T-helper 17 cell (primary cell): Measurements from ENCODE around the gene ACTN3. TPM values are rescaled to one million over a fixed set of nuclear protein-coding genes. Genes with fewer than 3 reads are reported as not detected.

Source experiments
- ATAC-seq: fragments of 150-1000 bp; cut with Tn5 transposase; 2 replicates; pipeline ENCODE4 v1.10.0; 2021; ENCODE audit warnings: mild to moderate bottlenecking, moderate library complexity
- DNase-seq, 3 donors: peaks; one replicate each; pipeline versions ENCODE4 v3.0.0 to v3.0.0-alpha.2; 2020 to 2021
- H3K9me3 ChIP-seq: one replicate; pipeline ENCODE4 v1.7.0; 2013; ENCODE audit warnings: low read length, mild to moderate bottlenecking; ENCODE audit not compliant: control insufficient read depth, poor library complexity, severe bottlenecking
- H3K27ac Mint-ChIP-seq: one replicate; pipeline ENCODE4 v1.8.0; 2022; ENCODE audit warnings: mild to moderate bottlenecking, moderate library complexity, mixed read lengths
- H3K27me3 Mint-ChIP-seq: one replicate; pipeline ENCODE4 v1.8.0; 2022; ENCODE audit warnings: mixed read lengths
- H3K36me3 Mint-ChIP-seq: one replicate; pipeline ENCODE4 v1.8.0; 2022; ENCODE audit warnings: low read depth, mixed read lengths
- H3K4me1 Mint-ChIP-seq: one replicate; pipeline ENCODE4 v1.8.0; 2022; ENCODE audit warnings: mild to moderate bottlenecking, mixed read lengths
- H3K4me3 Mint-ChIP-seq: one replicate; pipeline ENCODE4 v1.8.0; 2022; ENCODE audit warnings: mild to moderate bottlenecking, moderate library complexity, mixed read lengths
- total RNA-seq, 4 donors: library from RNA in 2 of 4; stranded (reverse) in 2 of 4; gene quantifications; one replicate each; pipeline ENCODE4 v1.2.3 and lab custom pipeline; 2022 to 2026

Gene ACTN3
- total RNA-seq: under 1 TPM in 1 of 2 donors, not detected in 1; 0.30 TPM
- 0.23 to 0.93 reads per million in 2 donors for total RNA-seq (lab: John Stamatoyannopoulos, UW)

GRCh38 chr11:66546368-66546965 is at the start of gene ACTN3:
Gene ACTN3 (plus strand): TSS chr11:66546903. CDS start chr11:66546938, 35 bp downstream.
- H3K4me1 Mint-ChIP-seq: peaks cover 38% of the 10 kb centered on the region
- H3K9me3 ChIP-seq: no peaks in the 10 kb centered on the region
- peak within 1 kb of the TSS; percentile 93 for H3K4me3 Mint-ChIP-seq
- no peak for ATAC-seq
- DNase-seq: peak in 1 of 3 donors; percentile 14
- peaks cover 6% of the 10 kb centered on the region for H3K27me3 Mint-ChIP-seq
- H3K36me3 Mint-ChIP-seq: peaks cover 12% of the 10 kb centered on the region
- peak within 1 kb of the TSS; percentile 95 for H3K27ac Mint-ChIP-seq

DNA sequence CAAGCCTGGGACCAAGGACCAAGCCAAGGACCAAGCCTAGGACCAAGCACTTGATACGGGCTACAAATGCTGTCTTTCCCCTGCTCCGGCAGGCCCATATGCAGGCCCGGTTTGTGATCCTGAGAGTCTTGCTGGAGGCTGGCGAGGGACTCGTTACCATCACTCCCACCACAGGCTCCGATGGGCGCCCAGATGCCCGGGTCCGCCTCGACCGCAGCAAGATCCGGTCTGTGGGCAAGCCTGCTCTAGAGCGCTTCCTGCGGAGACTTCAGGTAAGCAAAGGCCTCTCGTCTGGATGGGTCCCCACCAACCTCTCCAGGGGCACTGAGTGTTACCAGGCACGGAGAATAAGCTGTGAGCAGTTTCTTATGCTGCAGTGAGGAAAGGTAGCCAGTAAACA is 49.5 kb upstream of the ACTN3 start:
- H3K9me3 ChIP-seq: no peaks in the 10 kb centered on the region
- H3K4me3 Mint-ChIP-seq: no peak overlapping the region
- H3K27ac Mint-ChIP-seq: no peak overlapping the region
- no peaks in the 10 kb centered on the region for H3K27me3 Mint-ChIP-seq
- H3K36me3 Mint-ChIP-seq: peaks cover 3% of the 10 kb centered on the region
- DNase-seq: no peak
- no peak for ATAC-seq
- H3K4me1 Mint-ChIP-seq: peaks cover 2% of the 10 kb centered on the region

- no peaks in the 10 kb centered on the region for H3K4me1 Mint-ChIP-seq
- H3K36me3 Mint-ChIP-seq: no peaks in the 10 kb centered on the region
- no peak overlapping the region for H3K27ac Mint-ChIP-seq
- ATAC-seq (no peak), DNase-seq (no peak)
- no peak overlapping the region for H3K4me3 Mint-ChIP-seq
- H3K9me3 ChIP-seq: no peaks in the 10 kb centered on the region
- no peaks in the 10 kb centered on the region for H3K27me3 Mint-ChIP-seq
These were observed 48.2 kb upstream of the ACTN3 start for GRCh38 chr11:66498506-66498905.

- H3K4me1 Mint-ChIP-seq: peaks cover 2% of the 10 kb centered on the region
- no peak for ATAC-seq
- no peak overlapping the region for H3K4me3 Mint-ChIP-seq
- H3K36me3 Mint-ChIP-seq: peaks cover 3% of the 10 kb centered on the region
- no peak overlapping the region for H3K27ac Mint-ChIP-seq
- DNase-seq: no peak
- no peaks in the 10 kb centered on the region for H3K9me3 ChIP-seq
- no peaks in the 10 kb centered on the region for H3K27me3 Mint-ChIP-seq
These were observed 41.4 kb upstream of the ACTN3 start for GRCh38 chr11:66505276-66505816.

DNA sequence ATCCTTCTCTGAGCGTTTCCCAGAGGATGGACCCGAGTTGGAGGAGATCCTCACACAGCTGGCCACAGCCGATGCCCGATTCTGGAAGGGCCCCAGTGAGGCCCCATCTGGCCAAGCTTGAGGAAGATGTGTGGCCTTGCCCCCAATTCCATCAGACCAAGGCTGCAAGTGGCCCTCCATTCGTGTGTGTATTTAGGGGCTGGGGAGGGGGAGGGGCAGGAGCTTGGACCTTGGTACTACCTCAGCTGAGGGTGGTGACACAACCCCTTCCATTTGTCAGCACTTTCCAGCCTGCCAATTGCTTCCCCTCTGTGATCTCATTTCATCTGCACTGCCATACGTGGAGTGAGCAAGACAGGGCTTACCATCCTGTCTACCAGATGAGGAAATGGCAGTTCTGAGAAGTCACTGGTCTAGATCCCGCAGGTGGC is 37.6 kb upstream of the ACTN3 start:
- Mint-ChIP-seq H3K27me3 (no peaks in the 10 kb centered on the region), H3K4me1 (peaks cover 14% of the 10 kb centered on the region), H3K27ac (no peak overlapping the region), H3K36me3 (peaks cover 5% of the 10 kb centered on the region), H3K4me3 (peak overlapping the region; percentile 12)
- ATAC-seq: no peak
- no peaks in the 10 kb centered on the region for H3K9me3 ChIP-seq
- no peak for DNase-seq

- ATAC-seq: peak; percentile 98
- H3K4me1 Mint-ChIP-seq: peaks cover 14% of the 10 kb centered on the region
- H3K4me3 Mint-ChIP-seq: peak within 1 kb of the TSS; percentile 89
- no peaks in the 10 kb centered on the region for H3K27me3 Mint-ChIP-seq
- H3K27ac Mint-ChIP-seq: peak within 1 kb of the TSS; percentile 81
- H3K36me3 Mint-ChIP-seq: peaks cover 5% of the 10 kb centered on the region
- peak; percentile 61 to 78 (median 62) for DNase-seq
- H3K9me3 ChIP-seq: no peaks in the 10 kb centered on the region
These were observed 36.3 kb upstream of the ACTN3 start, which contains the start of gene BBS1 for GRCh38 chr11:66510271-66510989. Gene BBS1 (plus strand): TSS chr11:66510635. CDS start chr11:66510660, 25 bp downstream.

DNA sequence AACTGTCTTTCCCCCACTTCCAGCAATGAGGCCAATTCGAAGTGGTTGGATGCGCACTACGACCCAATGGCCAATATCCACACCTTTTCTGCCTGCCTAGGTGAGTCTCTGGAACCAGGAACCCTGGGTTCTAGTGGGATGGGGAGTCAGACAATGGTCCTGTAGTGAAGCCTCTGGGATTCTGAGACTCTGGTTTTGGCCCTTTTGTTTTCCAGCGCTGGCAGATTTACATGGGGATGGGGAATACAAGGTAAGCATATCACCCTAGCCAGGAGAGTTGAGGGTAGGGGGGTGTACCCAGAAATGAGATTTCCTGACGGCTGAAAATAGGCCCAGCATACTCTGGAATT is 35.7 kb upstream of the ACTN3 start:
- no peak for ATAC-seq
- peak overlapping the region; percentile 89 for H3K4me3 Mint-ChIP-seq
- DNase-seq: no peak
- no peaks in the 10 kb centered on the region for H3K27me3 Mint-ChIP-seq
- H3K36me3 Mint-ChIP-seq: peaks cover 5% of the 10 kb centered on the region
- peak overlapping the region; percentile 81 for H3K27ac Mint-ChIP-seq
- H3K4me1 Mint-ChIP-seq: peaks cover 14% of the 10 kb centered on the region
- no peaks in the 10 kb centered on the region for H3K9me3 ChIP-seq

- H3K36me3 Mint-ChIP-seq: peaks cover 6% of the 10 kb centered on the region
- DNase-seq: no peak
- no peaks in the 10 kb centered on the region for H3K27me3 Mint-ChIP-seq
- H3K4me1 Mint-ChIP-seq: peaks cover 6% of the 10 kb centered on the region
- no peak for ATAC-seq
- no peak overlapping the region for H3K4me3 Mint-ChIP-seq
- peak overlapping the region; percentile 32 for H3K27ac Mint-ChIP-seq
- no peaks in the 10 kb centered on the region for H3K9me3 ChIP-seq
These were observed 23.1 kb upstream of the ACTN3 start for GRCh38 chr11:66523611-66524010.

DNA sequence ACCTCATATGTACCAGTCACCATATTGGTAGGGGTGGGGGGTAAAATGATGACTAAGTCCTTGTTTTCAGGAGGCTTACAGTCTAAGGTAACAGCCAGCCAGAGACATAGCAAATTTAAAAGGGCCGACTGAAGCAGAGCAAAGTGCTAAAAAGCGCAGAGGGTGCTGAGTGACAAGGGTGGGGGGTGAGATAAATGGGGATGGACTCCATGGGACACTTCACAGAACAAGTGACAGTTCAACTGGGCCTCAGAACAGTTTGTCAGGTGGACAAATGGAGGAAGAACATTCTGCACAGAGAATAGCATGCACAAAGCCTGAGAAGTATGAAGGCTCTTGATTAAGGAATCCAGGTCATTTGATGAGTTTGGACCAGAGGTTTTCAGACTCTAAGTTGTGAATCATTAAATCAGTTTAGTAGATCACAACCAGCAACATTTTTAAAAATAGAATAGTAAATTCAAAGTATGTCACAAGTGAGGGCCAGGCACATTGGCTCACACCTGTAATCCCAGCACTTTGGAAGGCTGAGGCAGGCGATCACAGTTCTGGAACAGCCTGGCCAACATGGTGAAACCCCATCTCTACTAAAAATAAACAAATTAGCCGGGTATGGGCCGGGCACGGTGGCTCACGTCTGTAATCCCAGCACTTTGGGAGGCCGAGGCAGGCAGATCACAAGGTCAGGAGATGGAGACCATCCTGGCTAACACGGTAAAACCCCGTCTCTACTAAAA is 22.2 kb upstream of the ACTN3 start:
- Mint-ChIP-seq H3K4me3 (no peak overlapping the region), H3K4me1 (peaks cover 6% of the 10 kb centered on the region), H3K27ac (peak overlapping the region; percentile 32), H3K27me3 (no peaks in the 10 kb centered on the region), H3K36me3 (peaks cover 6% of the 10 kb centered on the region)
- no peaks in the 10 kb centered on the region for H3K9me3 ChIP-seq
- DNase-seq (no peak), ATAC-seq (no peak)

- ATAC-seq (no peak), DNase-seq (no peak)
- H3K9me3 ChIP-seq: no peaks in the 10 kb centered on the region
- H3K27me3 Mint-ChIP-seq: no peaks in the 10 kb centered on the region
- no peak overlapping the region for H3K4me3 Mint-ChIP-seq
- H3K4me1 Mint-ChIP-seq: peaks cover 10% of the 10 kb centered on the region
- H3K36me3 Mint-ChIP-seq: peaks cover 3% of the 10 kb centered on the region
- H3K27ac Mint-ChIP-seq: no peak overlapping the region
These were observed 17.6 kb upstream of the ACTN3 start for GRCh38 chr11:66529069-66529468.

GRCh38 chr11:66529655-66530054 is 17.0 kb upstream of the ACTN3 start:
- no peak for ATAC-seq
- no peak overlapping the region for H3K4me3 Mint-ChIP-seq
- H3K27ac Mint-ChIP-seq: no peak overlapping the region
- peaks cover 10% of the 10 kb centered on the region for H3K4me1 Mint-ChIP-seq
- no peak for DNase-seq
- H3K36me3 Mint-ChIP-seq: peaks cover 3% of the 10 kb centered on the region
- no peaks in the 10 kb centered on the region for H3K27me3 Mint-ChIP-seq
- H3K9me3 ChIP-seq: no peaks in the 10 kb centered on the region

GRCh38 chr11:66530927-66531709 is 15.6 kb upstream of the ACTN3 start:
- ATAC-seq (no peak), DNase-seq (no peak)
- H3K4me1 Mint-ChIP-seq: peaks cover 9% of the 10 kb centered on the region
- peak overlapping the region; percentile 4 for H3K27ac Mint-ChIP-seq
- peaks cover 3% of the 10 kb centered on the region for H3K36me3 Mint-ChIP-seq
- no peak overlapping the region for H3K4me3 Mint-ChIP-seq
- no peaks in the 10 kb centered on the region for H3K27me3 Mint-ChIP-seq
- H3K9me3 ChIP-seq: no peaks in the 10 kb centered on the region
